Gastroesophageal sphincter (tissue), 4 donors: ENCODE results near the gene LAMTOR1. TPM values are rescaled to one million over a fixed set of nuclear protein-coding genes. Genes with fewer than 3 reads are reported as not detected.
A peak's percentile ranks its signal among the peaks of the same experiment; 100 is the strongest.

Source experiments
- ATAC-seq: fragments of 150-250 bp; one replicate; pipeline ENCODE4 v1.9.1; 2016; ENCODE audit warnings: mild to moderate bottlenecking, moderate library complexity
- H3K27ac ChIP-seq, 4 donors: fragments of 200-600 bp; sonication (generic) in 3 of 4; 1 replicate in 3 of 4; 2 replicates in 1 of 4; pipeline ENCODE4 v1.5.1; 2016 to 2019
- H3K27me3 ChIP-seq: fragments of 200-600 bp; sonication (generic); one replicate; pipeline ENCODE4 v1.5.1; 2019
- H3K36me3 ChIP-seq, 2 donors: fragments of 200-600 bp; sonication (generic); one replicate each; pipeline ENCODE4 v1.5.1; 2019; ENCODE audit warnings: control low read depth in 1 of 2
- H3K4me1 ChIP-seq, 3 donors: fragments of 200-600 bp; sonication (generic); 1 replicate in 2 of 3; 2 replicates in 1 of 3; pipeline ENCODE4 v1.5.1; 2016 to 2019; ENCODE audit warnings: control low read depth in 2 of 3
- H3K4me3 ChIP-seq, 2 donors: fragments of 200-600 bp; sonication (generic); one replicate each; pipeline ENCODE4 v1.5.1; 2019; ENCODE audit warnings: mild to moderate bottlenecking in 1 of 2, moderate library complexity in 1 of 2
- H3K9me3 ChIP-seq, 3 donors: fragments of 200-600 bp; sonication (generic); one replicate each; pipeline ENCODE4 v1.5.1; 2017 to 2019; ENCODE audit warnings: control low read depth in 2 of 3
- EP300 ChIP-seq: sonication (generic); formaldehyde crosslinking; IDR thresholded peaks from one replicate; pipeline ENCODE4 v1.6.1; 2017; ENCODE audit warnings: antibody characterized with exemption, mild to moderate bottlenecking
- POLR2A ChIP-seq, 2 donors: fragments of 450-650 bp; IDR thresholded peaks; one replicate each; pipeline ENCODE4 v1.6.1; 2017; ENCODE audit warnings: antibody characterized with exemption in 2 of 2, mild to moderate bottlenecking in 2 of 2, moderate library complexity in 1 of 2
- POLR2AphosphoS5 ChIP-seq: sonication (generic); formaldehyde crosslinking; IDR thresholded peaks from one replicate; pipeline ENCODE4 v1.6.1; 2017; ENCODE audit warnings: antibody characterized with exemption
- WGBS, 2 donors: methylation state at CpG; one replicate each; pipeline ENCODE4 v1.1.5; 2018; ENCODE audit warnings: low coverage in 1 of 2; 5-methylcytosine and 5-hydroxymethylcytosine counted together
- total RNA-seq, 4 donors: library from RNA; depleted of rRNA; stranded (reverse); fragments of >200 nt; gene quantifications; one replicate each; pipeline ENCODE4 v1.1.0, GENCODE V29; 2016
- TF ChIP-seq, protein P1 (sequence below), 4 experiments: fragments of 200-600 bp in 2 of 4; fragments of 450-650 bp in 2 of 4; sonication (generic) in 1 of 4; IDR thresholded peaks; one replicate each; pipeline ENCODE4 v1.5.1; 2017 to 2019; ENCODE audit warnings: antibody characterized with exemption in 4 of 4, mild to moderate bottlenecking in 2 of 4, moderate library complexity in 2 of 4

The LAMTOR1 gene
- total RNA-seq, 4 donors from 2014 or later: 87.1 to 103 (median 98.2) TPM

DNA sequence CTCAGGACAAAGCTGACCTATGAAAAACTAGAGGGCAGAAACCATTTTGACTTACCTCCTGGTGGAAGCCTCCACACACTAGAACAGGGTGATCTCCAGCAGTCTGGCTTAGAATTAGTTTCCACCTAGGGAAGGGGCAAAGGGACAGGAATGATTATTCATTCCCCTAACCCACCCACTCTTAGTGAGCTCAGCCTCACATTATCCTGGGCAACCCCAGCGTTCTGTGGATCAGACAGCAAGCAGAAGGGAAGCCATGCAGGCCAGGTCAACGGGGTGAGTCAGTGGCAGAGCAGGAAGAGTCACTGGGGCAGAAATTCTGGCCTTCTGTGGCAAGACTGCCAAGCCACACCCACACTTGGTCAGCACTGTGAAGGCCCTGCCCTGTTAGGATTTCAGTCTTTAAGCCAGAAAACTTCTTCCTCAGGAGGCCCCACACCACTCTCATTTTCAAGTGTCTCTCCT lies 33.3 kb downstream of the LAMTOR1 start:
- Histone ChIP-seq H3K4me3 (peak overlapping the region in 1 of 2 donors; percentile 16), H3K36me3 (peaks cover 0 to 5% of the 10 kb centered on the region in 2 donors), H3K4me1 (peaks cover 34 to 75% (median 44%) of the 10 kb centered on the region in 3 donors), H3K9me3 (no peaks in the 10 kb centered on the region), H3K27ac (peak overlapping the region; percentile 65 to 87 (median 81)), H3K27me3 (no peaks in the 10 kb centered on the region)
- peak; percentile 70 for TF ChIP-seq POLR2AphosphoS5
- no peak for TF ChIP-seq EP300
- TF ChIP-seq, protein P1, sequence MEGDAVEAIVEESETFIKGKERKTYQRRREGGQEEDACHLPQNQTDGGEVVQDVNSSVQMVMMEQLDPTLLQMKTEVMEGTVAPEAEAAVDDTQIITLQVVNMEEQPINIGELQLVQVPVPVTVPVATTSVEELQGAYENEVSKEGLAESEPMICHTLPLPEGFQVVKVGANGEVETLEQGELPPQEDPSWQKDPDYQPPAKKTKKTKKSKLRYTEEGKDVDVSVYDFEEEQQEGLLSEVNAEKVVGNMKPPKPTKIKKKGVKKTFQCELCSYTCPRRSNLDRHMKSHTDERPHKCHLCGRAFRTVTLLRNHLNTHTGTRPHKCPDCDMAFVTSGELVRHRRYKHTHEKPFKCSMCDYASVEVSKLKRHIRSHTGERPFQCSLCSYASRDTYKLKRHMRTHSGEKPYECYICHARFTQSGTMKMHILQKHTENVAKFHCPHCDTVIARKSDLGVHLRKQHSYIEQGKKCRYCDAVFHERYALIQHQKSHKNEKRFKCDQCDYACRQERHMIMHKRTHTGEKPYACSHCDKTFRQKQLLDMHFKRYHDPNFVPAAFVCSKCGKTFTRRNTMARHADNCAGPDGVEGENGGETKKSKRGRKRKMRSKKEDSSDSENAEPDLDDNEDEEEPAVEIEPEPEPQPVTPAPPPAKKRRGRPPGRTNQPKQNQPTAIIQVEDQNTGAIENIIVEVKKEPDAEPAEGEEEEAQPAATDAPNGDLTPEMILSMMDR (IDR thresholded peaks at IDR 0.05): no peak
- 20% methylated on average over 2 of the region's 2 CpGs; no CpG with 5 or more reads in 1 of the 2 donors for WGBS, 2 donors
- ATAC-seq: peak; percentile 98

DNA sequence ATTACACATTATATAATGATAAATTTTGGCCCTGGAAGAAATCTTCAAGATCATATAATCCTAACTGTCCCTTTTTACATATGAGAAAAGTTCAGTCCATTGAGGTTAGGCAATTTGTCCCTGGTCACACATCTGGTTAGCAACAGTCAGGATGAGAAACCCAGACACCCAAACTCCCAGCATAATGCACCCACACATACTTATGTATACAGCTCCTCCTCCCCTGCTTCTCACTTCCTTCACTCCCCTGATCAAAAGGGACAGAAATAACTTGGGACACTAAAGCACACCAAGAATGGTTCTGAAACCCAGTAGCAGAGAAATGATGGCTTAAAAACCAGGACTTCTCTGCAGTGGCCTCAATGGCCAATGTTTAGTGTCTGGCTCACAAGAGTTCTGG lies 33.9 kb downstream of the LAMTOR1 start:
- Histone ChIP-seq H3K36me3 (peaks cover 0 to 8% of the 10 kb centered on the region in 2 donors), H3K4me3 (peak overlapping the region in 1 of 2 donors; percentile 16), H3K4me1 (peaks cover 34 to 70% (median 44%) of the 10 kb centered on the region in 3 donors), H3K27me3 (no peaks in the 10 kb centered on the region), H3K27ac (peak overlapping the region; percentile 65 to 87 (median 81)), H3K9me3 (no peaks in the 10 kb centered on the region)
- TF ChIP-seq, protein P1 (IDR thresholded peaks at IDR 0.05): no peak
- TF ChIP-seq POLR2AphosphoS5: no peak
- no peak for TF ChIP-seq POLR2A (IDR thresholded peaks at IDR 0.05)
- TF ChIP-seq EP300: no peak
- no peak for ATAC-seq

DNA sequence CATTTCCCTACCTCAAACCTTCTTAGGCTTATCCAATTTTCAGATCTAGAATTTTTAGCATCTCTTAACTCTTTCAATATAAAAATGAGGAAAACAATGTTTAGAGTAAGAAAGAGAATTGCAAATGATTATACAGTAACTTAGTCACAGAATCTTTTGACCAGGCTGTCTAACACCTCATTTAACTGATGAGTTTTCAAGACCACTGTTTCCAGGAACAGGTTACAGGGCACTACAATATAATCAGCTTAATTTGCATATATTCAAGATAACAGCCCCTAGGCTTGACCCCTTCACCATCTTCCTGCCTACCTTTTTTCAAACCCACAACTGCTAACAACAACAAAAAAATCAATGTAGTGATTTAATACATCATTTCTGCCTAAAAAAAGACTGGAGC lies 35.4 kb downstream of the LAMTOR1 start:
- no peaks in the 10 kb centered on the region for H3K27me3 ChIP-seq
- H3K27ac ChIP-seq: peak overlapping the region in 3 of 4 donors; percentile 80 to 87 (median 82)
- H3K4me1 ChIP-seq: peaks cover 34 to 67% (median 44%) of the 10 kb centered on the region in 3 donors
- no peak for ATAC-seq
- no peaks in the 10 kb centered on the region for H3K9me3 ChIP-seq
- no peak overlapping the region for H3K4me3 ChIP-seq
- H3K36me3 ChIP-seq: peaks cover 0 to 8% of the 10 kb centered on the region in 2 donors
- TF ChIP-seq EP300: no peak
- no peak for TF ChIP-seq POLR2AphosphoS5
- TF ChIP-seq, protein P1 (IDR thresholded peaks at IDR 0.05): no peak
- no peak for TF ChIP-seq POLR2A (IDR thresholded peaks at IDR 0.05)

DNA sequence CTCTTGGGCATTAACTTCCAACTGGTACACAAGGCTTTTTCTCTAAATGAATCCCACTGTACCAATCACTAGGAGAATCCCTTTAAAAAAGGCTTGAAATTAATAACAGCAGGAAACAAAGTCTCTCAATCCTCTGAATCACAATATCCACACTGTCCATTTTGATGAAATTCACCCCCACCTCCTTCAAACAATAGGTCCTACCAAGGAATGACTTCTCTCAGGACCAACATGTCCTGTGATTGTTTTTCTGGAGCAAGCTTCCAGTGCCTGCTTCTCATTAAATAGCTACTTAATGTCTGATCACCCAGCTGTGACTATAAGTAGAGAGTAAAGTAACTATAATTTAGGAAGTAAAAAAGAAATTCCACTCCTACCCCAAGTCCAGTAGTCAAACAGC lies 35.8 kb downstream of the LAMTOR1 start:
- Histone ChIP-seq H3K36me3 (peaks cover 0 to 12% of the 10 kb centered on the region in 2 donors), H3K27ac (peak overlapping the region; percentile 47 to 87 (median 81)), H3K4me3 (no peak overlapping the region), H3K9me3 (no peaks in the 10 kb centered on the region), H3K4me1 (peaks cover 34 to 63% (median 43%) of the 10 kb centered on the region in 3 donors), H3K27me3 (no peaks in the 10 kb centered on the region)
- TF ChIP-seq POLR2AphosphoS5: no peak
- no peak for ATAC-seq

DNA sequence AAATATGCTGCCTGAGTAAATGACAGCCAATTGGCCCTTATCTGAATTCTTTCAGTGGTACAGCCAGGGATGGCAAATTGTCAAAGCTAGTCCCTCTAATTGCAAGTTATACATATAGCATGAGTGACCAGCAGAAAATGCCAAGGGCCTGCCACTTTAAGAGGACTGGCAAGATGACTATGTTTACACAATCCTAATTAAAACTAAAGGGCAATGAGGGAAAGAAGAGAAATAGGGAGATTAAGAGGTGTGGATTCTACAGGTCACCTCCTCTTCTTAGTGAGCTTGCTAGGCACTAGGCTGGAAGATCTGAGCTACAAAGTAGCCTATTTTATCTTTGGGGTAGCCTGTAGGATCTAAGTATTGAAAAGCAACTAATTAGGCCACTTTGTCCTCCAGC lies 36.2 kb downstream of the LAMTOR1 start:
- Histone ChIP-seq H3K27ac (peak overlapping the region; percentile 47 to 87 (median 81)), H3K27me3 (no peaks in the 10 kb centered on the region), H3K4me1 (peaks cover 34 to 59% (median 39%) of the 10 kb centered on the region in 3 donors), H3K9me3 (no peaks in the 10 kb centered on the region), H3K36me3 (peaks cover 0 to 16% of the 10 kb centered on the region in 2 donors), H3K4me3 (no peak overlapping the region)
- TF ChIP-seq POLR2AphosphoS5 (no peak), POLR2A (IDR thresholded peaks at IDR 0.05) (no peak), EP300 (no peak)
- TF ChIP-seq, protein P1 (IDR thresholded peaks at IDR 0.05): no peak
- ATAC-seq: no peak
